Stimulated activated CD8-positive, alpha-beta memory T cell treated with anti-CD3 and anti-CD28 coated beads, Interleukin-4, amount 100 ng/mL, for 24 hours (primary cell): Measurements from ENCODE around the gene GALR2.

Source experiments
- DNase-seq: peaks from one replicate; pipeline ENCODE4 v3.0.0-alpha.2; 2020; ENCODE audit warnings: low read depth

Gene GALR2

DNA sequence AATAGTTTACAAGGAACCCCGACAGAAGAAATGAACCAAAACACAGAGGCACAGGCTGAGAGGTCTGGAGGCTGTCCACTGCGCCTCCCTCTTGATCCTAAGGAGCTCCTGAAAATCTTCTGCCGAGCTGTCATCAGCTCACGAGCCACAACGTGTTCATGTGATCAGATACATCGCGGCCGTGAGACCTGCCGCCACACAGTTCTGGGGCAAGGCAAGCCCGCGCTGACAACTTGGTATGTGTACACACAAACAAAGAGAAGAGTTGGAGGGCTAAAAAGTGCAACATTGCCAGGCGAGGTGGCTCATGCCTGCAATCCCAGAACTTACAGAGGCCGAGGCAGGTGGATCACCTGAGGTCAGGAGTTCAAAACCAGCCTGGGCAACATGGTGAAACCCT is 21.4 kb downstream of the GALR2 start:
- no peak for DNase-seq

DNA sequence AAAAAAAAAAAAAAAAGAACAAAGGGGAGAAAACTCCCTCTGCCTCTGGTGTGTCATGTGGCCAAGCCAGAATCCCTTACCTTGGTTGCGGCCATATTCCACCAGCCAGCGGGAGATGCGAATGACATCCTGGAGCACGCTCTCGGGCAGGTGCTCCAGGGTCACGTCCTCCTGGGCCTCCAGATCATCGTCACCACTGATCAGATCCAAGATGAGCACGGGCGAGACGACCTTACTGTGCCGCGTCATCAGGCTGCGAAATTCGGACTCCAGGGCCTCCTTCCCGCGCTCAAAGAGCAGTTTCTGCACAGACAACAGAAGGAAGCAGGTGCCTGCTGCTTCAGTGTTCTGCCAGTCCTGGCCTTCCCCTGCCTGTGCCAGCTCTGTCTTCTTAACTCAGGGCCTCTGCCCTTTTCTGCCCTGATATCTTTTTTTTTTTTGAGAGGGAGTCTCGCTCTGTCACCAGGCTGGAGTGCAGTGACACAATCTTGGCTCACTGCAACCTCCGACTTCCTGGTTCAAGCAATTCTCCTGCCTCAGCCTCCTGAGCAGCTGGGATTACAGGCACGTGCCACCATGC is 23.2 kb downstream of the GALR2 start:
- DNase-seq, result no peak

DNA sequence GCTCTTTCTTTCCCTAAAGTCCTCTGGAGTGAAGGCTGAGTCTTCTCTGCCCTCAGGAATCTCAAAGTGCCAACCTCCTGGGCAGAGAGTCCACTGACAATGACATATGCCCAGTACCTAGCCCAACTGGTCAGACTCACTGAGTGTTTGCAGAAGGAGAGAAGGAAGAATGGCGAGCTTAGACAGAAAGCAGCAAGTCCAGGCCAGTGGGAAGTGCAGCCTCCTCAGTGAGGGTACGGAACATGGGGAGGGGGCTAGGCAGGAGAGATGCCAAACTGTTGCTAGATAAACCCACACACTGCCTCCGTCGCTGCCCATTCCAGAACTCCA is 28.3 kb downstream of the GALR2 start:
- no peak for DNase-seq

DNA sequence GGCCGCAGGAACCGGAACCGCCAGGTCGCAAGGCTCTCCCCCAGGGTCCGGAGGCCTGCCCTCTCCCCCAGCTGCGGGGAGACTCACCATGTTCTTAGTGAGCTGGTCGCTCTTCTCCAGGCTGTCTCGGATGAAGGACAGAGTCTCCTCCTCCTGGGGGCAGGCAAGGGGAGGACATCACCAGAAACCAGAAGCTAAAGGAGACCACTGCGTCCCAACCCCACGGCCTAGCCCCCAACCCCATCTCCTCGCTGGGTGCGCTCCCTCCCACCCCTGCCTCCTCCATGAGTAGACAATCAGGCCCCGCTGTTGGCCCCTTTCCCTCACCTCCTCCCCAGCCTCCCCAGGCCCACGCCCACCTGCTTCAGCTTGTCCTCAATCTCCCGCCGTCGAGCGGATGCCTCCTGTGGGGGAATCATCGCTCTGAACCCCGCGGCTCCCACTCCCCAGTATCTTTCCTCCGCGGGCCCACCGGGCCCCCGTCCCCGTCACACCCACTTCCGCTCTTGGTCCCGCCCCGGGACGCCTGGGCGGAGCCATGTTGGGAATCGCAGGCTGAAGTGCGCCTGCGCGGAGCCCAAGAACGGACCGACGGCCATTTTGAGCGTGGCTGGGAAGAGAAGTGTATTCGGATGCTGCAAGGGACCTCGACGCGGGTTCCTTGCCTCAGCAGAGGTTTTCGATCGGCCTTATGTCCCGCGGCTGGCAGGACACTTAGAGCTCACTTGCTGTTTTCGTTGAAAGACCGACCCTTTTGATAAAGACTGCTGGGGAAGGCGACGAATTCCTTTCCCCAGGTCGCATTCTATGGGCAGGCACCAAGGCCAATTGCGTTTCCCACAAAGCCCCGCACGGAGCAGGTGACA is 28.9 kb downstream of the GALR2 start, which contains the start of gene EXOC7:
TSS of gene EXOC7 (minus strand) at position 514 of the 866 bp plus-strand sequence. CDS start at position 419, 95 bp downstream.
- DNase-seq, result peak; percentile 85

DNA sequence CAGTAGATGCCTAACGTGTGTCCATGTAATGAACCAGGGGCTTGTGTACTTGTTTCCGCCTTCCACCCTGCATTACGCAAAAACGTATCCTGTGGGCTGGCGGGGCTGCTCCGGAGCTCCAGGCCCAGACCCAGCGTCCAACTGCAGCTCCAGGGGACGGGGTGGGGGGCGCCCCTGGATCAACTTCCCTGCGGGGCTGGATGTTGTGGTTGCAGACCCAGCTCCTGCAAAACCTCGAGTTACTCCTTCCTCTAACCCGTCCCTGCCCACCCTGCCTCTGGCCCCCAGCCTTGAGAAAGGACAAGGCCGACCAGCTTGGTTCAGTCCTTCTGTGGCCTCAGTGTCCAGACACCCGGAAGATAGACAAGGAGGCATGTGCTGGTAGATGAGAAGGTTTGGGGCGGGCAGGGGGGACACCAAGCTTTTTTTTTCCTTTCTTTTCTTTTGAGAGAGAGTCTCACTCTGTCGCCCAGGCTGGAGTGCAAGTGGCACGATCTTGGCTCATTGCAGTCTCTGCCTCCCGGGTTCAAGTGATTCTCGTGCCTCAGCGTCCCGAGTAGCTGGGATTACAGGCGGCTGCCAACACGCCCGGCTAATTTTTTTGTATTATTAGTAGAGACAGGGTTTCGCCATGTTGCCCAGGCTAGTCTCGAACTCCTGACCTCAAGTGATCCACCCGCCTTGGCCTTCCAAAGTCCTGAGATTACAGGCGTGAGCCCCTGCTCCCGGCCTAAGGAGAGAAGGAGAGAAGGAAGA is 29.7 kb downstream of the GALR2 start:
- no peak for DNase-seq

DNA sequence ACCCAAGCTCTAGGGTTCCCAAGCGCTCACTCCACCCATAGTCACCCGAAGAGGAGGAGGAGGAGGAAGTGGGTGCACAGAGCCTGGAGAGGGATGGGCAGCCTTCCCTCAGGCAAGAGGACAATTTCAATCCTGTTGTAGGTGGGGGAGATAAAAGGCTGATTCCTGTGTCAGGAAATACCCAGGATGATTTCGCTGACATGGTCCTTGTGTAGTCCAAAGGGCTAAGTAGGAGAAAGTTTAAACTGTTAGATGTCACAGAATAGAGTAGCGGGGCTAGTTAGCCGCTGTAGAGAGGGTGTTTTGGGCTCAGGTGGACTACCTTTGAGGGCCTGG is 30.3 kb downstream of the GALR2 start:
- no peak for DNase-seq

DNA sequence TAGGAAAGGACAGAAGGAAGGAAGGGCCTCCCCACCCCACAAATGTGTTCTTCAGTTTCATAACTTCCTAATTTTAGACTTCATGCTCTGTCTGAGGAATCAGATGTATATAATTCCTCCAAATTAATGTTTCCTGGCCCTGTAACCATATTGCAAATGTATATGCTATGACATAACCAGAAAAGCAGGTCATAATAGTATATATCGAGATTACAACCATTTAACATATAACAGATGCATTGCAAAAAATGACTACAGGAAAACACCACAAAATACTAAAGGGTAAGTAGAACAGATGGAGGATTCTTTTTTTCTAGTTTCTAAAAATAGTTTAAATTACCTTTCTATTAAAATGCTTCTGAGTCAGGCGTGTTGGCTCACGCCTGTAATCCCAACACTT is 32.1 kb downstream of the GALR2 start:
- no peak for DNase-seq

DNA sequence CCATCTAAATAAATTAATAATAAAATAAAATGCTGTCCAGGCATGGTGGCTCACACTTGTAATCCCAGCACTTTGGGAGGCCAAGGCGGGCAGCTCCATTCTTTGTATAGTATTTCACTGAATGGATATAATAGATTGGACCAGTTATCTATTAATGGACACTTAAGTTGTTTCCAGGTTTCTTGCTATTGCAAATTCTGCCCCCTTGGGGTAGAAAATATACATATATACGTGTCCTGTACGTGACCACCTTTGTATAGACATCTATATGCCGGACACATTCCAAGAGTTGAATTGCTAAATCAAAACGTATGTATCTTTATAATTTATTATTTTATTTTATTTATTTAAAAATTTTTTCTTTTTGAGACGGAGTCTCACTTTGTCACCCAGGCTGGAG is 32.9 kb downstream of the GALR2 start:
- no peak for DNase-seq

DNA sequence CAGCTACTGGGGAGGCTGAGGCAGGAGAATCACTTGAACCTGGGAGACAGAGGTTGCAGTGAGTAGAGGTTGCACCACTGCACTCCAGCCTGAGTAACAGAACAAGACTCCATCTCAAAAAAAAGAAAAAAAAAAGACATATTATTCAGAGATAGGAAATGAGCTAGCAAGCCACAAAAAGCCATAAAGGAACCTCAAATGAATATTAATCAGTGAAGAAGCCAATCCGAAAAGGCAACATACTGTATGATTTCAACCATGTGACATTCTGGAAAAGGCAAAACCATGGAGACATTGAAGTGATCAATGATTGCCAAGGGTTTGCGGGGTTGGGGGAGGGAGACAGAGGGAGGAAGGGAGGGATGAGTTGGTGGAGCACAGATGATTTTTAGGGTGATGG is 37.4 kb downstream of the GALR2 start:
- no peak for DNase-seq

DNA sequence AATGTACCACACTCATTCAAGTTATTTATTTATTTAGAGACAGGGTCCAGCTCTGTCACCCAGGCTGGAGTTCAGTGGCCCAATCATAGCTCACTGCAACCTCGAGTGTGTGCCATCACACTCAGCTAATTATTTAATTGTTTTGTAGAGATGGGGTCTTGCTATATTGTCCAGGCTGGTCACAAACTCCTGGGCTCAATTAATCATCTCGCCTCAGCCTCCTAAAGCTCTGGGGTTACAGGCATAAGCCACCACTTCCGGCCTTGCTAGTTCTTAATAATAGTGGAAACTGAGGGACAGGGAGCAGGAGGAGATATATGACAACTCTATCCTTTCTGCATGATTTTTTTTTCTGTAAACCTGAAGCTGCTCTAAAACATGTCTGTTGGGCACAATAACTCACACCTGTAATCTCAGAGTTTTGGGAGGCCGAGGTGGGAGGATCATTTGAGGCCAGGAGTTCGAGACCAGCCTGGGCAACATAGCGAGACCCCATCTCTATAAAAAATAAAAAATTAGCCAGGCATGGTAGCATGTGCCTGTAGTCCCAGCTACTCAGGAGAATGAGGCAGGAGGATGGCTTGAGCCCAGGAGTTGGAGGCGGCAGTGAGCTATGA is 40.7 kb downstream of the GALR2 start:
- no peak for DNase-seq

DNA sequence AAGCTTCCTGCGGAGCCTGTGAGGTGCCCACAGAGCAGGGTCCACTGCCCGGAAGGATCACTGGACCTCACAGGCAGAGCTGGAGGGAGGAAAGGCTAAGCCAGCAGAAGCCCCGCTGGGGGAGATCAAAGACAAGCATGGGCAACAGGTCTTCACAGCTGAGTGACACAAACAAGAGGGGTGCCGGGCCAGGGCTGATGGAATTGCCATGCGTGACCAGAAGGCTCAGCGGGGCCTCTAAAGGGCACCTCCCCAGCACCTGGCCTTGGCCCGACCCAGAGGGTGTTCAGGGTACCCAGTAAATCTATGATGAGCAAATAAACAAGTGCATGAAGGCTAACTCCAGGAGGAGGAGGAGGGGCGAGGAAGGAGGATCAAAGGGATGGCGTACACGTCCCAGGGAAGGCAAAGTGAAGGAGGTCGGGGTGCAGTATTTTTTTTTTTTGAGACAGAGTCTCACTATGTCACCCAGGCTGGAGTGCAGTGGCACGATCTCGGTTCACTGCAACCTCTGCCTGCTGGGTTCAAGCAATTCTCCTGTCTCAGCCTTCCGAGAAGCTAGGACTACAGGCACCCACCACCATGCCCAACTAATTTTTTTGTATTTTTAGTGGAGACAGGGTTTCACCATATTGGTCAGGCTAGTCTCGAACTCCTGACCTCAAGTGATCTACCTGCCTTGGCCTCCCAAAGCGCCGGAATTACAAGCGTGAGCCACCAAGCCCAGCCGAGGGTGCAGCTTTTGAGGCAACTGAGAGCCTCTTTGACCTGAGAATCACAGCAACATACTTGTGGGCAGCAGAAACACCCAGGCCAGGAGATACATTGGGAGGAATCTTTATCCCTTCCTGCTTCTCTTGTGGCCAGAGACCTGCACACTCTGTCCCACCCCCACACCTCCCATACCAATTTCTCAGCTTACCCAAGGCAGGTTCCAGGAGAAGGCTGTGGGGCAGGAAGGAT is 45.1 kb downstream of the GALR2 start:
- no peak for DNase-seq

DNA sequence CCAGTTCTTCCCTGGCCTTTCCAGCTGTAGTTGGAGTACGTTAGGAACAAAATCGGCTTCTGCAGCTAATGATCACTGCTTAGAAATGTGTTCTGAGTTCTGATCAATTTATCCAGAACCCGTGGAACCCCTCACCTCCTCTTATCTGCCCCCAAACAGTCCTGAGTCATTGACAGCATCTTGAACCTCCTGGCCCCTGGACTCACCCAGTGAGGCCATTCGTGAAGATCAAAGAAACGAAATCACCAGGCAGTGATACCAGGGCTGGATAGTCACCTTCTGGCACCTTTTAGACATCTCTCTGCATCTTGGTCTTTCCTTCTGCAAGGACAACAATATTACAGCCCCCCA is 46.1 kb downstream of the GALR2 start:
- no peak for DNase-seq

DNA sequence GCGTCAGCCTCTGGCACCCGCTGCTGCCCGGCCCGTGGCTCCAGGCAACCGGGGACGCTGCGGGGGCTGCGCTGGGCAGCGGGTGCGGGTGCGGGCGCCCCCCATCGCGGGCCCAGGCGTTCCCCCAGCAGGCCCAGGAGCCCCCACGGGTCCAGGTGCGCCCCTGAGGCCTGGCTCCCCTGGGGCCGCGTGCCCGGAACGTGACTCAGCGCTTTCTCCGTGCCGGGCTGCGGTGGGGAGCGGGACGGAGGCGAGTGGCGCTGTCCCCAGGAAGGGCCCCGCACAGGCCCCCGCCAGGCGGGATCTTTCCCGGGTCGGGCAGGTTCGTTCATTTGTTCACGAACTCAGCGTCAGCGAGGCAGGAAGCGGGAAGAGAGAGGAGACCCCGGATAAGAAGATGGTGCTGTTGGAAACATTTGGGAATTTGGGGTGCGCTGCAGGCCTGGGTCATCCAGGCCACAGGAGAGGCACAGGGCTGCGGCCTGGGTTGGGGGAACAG is 47.4 kb downstream of the GALR2 start:
- DNase-seq, result no peak

DNA sequence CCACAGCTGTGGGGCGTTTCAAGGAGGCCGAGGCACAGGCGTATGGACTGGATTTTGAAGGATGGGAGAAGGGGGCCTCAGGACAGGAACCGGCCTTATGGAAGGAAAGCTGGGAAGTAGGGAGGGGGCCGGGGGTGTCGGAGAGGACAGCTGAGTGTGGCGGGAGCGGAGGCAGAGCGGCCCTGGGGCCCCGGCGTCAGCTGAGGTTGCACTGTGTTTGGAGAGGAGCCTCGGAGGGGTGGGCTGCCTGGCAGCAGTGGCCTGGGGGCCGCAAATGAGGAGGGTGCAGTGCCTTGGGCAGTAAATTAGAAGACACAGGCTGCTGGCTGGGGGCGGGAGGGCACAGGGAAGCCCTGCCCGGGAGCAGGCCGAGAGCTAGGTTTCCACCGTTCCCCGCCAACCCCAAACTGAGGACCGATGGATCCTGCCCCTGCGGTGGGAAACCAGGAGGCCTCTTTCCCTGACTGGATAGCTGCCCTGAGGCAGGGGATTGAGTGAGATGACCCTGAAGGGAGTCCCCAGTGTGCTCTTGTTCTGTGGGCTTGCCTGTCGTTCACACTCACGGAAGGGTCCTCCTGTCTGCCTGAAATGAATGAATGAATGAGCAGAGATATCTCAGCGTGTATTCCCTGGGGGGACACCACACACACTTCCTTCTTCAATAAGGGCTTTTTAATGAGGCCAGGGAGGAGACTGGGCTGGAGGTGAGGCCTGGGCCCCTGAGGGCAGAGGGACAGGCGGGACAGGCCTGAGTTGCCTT is 48.0 kb downstream of the GALR2 start:
- DNase-seq, result no peak

DNA sequence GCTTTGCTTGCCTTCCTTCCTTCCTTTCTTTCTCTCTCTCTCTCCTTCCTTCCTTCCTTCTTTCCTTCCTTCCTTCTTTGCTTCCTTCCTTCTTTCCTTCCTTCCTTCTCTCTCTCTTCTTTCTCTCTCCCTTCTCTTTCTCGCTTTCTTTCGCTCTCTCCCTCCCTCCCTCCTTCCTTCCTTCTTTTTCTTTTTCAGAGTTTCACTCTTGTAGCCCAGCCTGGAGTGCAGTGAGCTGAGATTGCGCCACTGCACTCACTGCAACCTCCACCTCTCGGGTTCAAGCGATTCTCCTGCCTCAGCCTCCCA is 48.6 kb downstream of the GALR2 start:
- no peak for DNase-seq

DNA sequence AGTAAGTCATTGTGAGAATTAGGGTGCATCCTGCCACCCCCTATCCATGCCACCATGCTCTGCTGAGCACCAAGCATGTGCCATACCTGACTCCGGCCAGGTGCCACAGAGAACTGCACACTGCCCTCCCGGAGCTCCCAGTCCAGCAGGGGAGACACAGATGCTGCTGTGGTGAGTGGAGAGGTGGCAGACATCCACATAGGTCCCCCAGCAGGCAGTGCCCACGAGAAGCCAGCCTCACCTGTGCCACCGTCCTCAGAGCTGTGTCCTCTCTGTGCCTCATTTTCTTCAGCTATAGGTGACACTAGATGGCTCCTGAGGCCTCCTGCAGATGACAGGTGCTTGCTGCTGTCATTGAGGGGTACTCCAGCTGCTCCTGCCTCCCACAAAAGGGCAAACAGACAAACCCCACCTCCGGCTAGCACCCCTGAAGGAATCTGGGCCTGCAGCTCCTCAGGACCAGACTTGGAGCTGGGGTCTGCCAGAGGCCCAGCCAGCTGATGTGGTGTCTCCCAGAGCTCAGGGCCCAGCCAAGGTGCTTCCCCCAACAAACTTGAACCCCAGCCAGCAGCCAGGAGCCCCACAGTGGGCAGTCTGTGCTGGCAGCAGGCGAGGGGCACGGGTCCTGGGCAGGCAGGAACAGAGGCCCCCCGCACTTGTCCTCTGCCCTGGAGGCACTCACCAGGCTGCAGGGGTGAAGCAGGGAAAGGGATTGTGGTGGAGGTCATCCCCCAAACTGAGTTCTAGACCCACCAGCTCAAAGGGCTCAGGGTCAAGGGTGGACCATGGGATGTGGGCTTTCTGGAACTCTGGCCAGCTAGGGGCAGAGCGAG is 49.4 kb downstream of the GALR2 start:
- no peak for DNase-seq

DNA sequence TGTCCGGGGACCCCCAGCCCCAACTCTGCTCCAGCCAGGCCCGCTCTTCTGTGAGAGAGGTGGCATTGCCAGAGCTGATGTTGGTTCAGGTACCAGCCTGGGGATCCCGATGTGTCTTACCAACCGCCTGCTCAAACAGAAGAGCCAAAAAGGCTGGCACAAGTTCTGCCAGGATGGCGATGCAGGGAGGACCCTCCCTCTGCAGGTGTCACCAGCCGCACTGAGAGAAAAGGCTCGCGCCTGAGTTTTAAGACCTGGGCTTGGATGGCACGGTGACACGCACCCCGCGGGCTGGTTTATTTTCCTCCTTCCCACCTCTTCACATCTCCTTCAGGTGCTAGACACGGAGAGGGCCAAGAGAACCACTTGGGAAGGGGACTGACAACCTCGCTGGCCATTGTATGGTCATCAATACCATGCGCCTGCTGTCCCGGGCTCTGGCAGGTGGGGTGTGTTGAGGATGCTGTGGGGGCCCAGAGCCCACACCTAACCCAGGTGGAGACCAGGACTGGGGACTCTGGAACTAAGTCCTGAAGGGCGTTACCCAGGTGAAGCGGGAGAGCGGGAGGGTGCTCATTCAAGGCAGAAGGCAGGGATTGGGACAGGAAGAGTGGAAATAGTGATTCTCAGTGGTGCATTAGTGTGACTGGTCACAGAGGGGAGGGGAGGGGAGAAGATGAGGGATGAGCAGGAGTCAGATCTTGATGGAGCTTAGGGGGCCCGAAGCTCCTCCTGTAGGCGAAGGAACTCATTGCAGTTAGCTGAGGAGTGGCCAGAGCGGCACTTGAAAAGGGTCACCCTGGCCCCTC is 50.2 kb downstream of the GALR2 start:
- DNase-seq, result no peak

DNA sequence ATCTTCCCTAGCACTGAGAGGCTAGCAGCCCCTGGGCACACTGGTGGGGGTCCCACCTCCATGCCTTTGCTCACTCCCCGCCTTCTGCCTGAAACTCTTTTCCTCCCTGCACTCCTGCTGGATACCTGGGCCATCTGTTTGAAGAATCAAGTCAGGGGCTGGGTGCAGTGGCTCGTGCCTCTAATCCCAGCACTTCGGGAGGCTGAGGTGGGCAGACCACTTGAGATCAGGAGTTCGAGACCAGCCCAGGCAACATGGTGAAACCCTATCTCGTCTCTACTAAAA is 50.8 kb downstream of the GALR2 start:
- no peak for DNase-seq

DNA sequence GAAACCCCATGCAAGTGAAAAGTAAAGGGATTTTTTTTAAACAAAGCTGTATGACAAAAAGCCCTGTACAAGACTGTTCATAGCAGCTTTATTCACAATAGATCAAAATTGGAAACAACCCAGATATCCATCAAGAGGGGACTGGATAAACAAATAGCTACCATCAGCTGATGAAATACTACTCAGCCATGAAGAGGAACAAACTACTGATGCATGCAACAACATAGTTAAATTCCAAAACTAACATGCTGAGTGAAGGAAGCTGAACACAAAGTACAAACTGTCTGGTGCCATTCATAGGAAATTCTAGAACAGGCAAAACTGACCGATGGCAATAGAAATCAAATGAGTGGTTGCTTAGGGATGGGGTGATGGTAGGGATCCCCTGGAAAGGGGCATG is 51.3 kb downstream of the GALR2 start:
- DNase-seq, result no peak
